GM20431 (cell line): ENCODE data around the gene AFDN.
"Not testable (repeated sequence)": the region's sequence is repeated elsewhere in the genome, so short reads cannot be mapped to it uniquely, and the experiment has no call there.

ENCODE experiments used
- in situ Hi-C: fragments of 300-500 bp; cut with MseI, MboI; formaldehyde crosslinking; loops from one replicate; pipeline ENCODE4 v1.15.0; 2020; ENCODE audit warnings: low sequenced_read_pairs; ENCODE audit not compliant: unreplicated experiment

Gene AFDN

GRCh38 chr6:167987396-167988153, 160.9 kb downstream of the AFDN start:
- in situ Hi-C loops: no loop called here

- in situ Hi-C loops: no loop called here
Measured at GRCh38 chr6:167988154-167988495, 161.4 kb downstream of the AFDN start.

GRCh38 chr6:167988945-167989841, 162.5 kb downstream of the AFDN start:
- in situ Hi-C loops: no loop called here

- in situ Hi-C loops: no loop called here
Measured at GRCh38 chr6:167990016-167990945, 163.6 kb downstream of the AFDN start.

GRCh38 chr6:167993169-167993568, 166.5 kb downstream of the AFDN start:
- in situ Hi-C loops: no loop called here

- in situ Hi-C loops: no loop called here
Measured at GRCh38 chr6:167993831-167994230, 167.1 kb downstream of the AFDN start.

- in situ Hi-C loops: no loop called here
Measured at GRCh38 chr6:167995302-167995701, 168.6 kb downstream of the AFDN start.

GRCh38 chr6:167995731-167996151, 169.0 kb downstream of the AFDN start:
- in situ Hi-C loops: no loop called here

- in situ Hi-C loops: no loop called here
Measured at GRCh38 chr6:167996424-167997199, 169.9 kb downstream of the AFDN start.

GRCh38 chr6:167997642-167998041, 170.9 kb downstream of the AFDN start, which contains the start of gene KIF25:
TSS of gene KIF25 (plus strand) at chr6:167997671. CDS start at chr6:168029586, 31,915 bp downstream.
- in situ Hi-C loops: no loop called here

- in situ Hi-C loops: no loop called here
Measured at GRCh38 chr6:167998215-167998614, 171.5 kb downstream of the AFDN start.

- in situ Hi-C loops: no loop called here
Measured at GRCh38 chr6:168000198-168001028, 173.7 kb downstream of the AFDN start.

- in situ Hi-C loops: no loop called here
Measured at GRCh38 chr6:168001029-168001332, 174.3 kb downstream of the AFDN start.

- in situ Hi-C loops: not testable (repeated sequence)
Measured at GRCh38 chr6:168001514-168001913, 174.8 kb downstream of the AFDN start.

- in situ Hi-C loops: no loop called here
Measured at GRCh38 chr6:168002804-168003203, 176.1 kb downstream of the AFDN start.

- in situ Hi-C loops: no loop called here
Measured at GRCh38 chr6:168004023-168004422, 177.3 kb downstream of the AFDN start.

GRCh38 chr6:168004945-168005344, 178.2 kb downstream of the AFDN start:
- in situ Hi-C loops: no loop called here

GRCh38 chr6:168005796-168006195, 179.1 kb downstream of the AFDN start:
- in situ Hi-C loops: no loop called here
